GM19328 (cell line): ENCODE results near the gene SBF2.

Experiments
- ATAC-seq: cut with Tn5 transposase; IDR thresholded peaks from one replicate; pipeline ENCODE4 v1.9.1; 2021; ENCODE audit warnings: mild to moderate bottlenecking, moderate library complexity; ENCODE audit not compliant: unreplicated experiment

The SBF2 gene

GRCh38 chr11:10029386-10030121, 264.5 kb downstream of the SBF2 start:
- ATAC-seq = no peak

GRCh38 chr11:10026514-10026913, 267.5 kb downstream of the SBF2 start:
- no peak for ATAC-seq

GRCh38 chr11:10023212-10023611, 270.8 kb downstream of the SBF2 start:
- ATAC-seq = no peak

- no peak for ATAC-seq
Measured at GRCh38 chr11:10022764-10023163, 271.3 kb downstream of the SBF2 start.

GRCh38 chr11:10021563-10021962, 272.5 kb downstream of the SBF2 start:
- ATAC-seq = no peak

GRCh38 chr11:10019906-10020682, 273.9 kb downstream of the SBF2 start:
- ATAC-seq = no peak

GRCh38 chr11:10017911-10018310, 276.1 kb downstream of the SBF2 start:
- no peak for ATAC-seq

GRCh38 chr11:10017050-10017449, 277.0 kb downstream of the SBF2 start:
- ATAC-seq = no peak

GRCh38 chr11:10012068-10012467, 282.0 kb downstream of the SBF2 start:
- no peak for ATAC-seq

GRCh38 chr11:10005955-10006525, 288.0 kb downstream of the SBF2 start:
- no peak for ATAC-seq

- ATAC-seq = no peak
Measured at GRCh38 chr11:10004526-10005113, 289.4 kb downstream of the SBF2 start.

- ATAC-seq = no peak
Measured at GRCh38 chr11:10002221-10002620, 291.8 kb downstream of the SBF2 start.

GRCh38 chr11:9992306-9992705, 301.7 kb downstream of the SBF2 start:
- no peak for ATAC-seq

GRCh38 chr11:9990221-9990973, 303.6 kb downstream of the SBF2 start:
- no peak for ATAC-seq

- peak; percentile 53 for ATAC-seq
Measured at GRCh38 chr11:9987303-9987702, 306.7 kb downstream of the SBF2 start.

GRCh38 chr11:9982796-9983579, 311.0 kb downstream of the SBF2 start:
- no peak for ATAC-seq

- ATAC-seq = no peak
Measured at GRCh38 chr11:9982127-9982795, 311.8 kb downstream of the SBF2 start.

- ATAC-seq = no peak
Measured at GRCh38 chr11:9980931-9981330, 313.1 kb downstream of the SBF2 start.

- no peak for ATAC-seq
Measured at GRCh38 chr11:9977554-9977953, 316.5 kb downstream of the SBF2 start.

GRCh38 chr11:9974375-9974774, 319.6 kb downstream of the SBF2 start:
- ATAC-seq = no peak
